B cell (primary cell): ENCODE data around the gene EMILIN3. TPM values are rescaled to one million over a fixed set of nuclear protein-coding genes. Genes with fewer than 3 reads are reported as not detected.

Source experiments
- ATAC-seq: fragments of 200-7000 bp; cut with Tn5 transposase; one replicate; pipeline ENCODE4 v1.10.0; 2021; ENCODE audit warnings: low read depth, mild to moderate bottlenecking, moderate number of reproducible peaks, moderate library complexity
- CTCF ChIA-PET: fragments of 350-600 bp; sonication (Branson Sonifier 250); formaldehyde crosslinking; loops from one replicate; lab custom pipeline; 2021; ENCODE audit warnings: antibody characterized with exemption, inconsistent platforms; lab: Charles Lee
- POLR2A ChIA-PET: fragments of 350-600 bp; sonication (Branson Sonifier 250); formaldehyde crosslinking; loops from one replicate; lab custom pipeline; 2021; ENCODE audit warnings: antibody characterized with exemption; lab: Charles Lee
- DNase-seq: peaks from one replicate; pipeline ENCODE4 v3.0.0; 2013
- H2AFZ ChIP-seq: 2 replicates; pipeline ENCODE4 v1.6.1; 2012; ENCODE audit warnings: mild to moderate bottlenecking, low read depth, low read length; ENCODE audit not compliant: insufficient read depth, poor library complexity, severe bottlenecking
- H3K27ac ChIP-seq, 2 donors: 1 replicate in 1 of 2; 2 replicates in 1 of 2; pipeline ENCODE4 v1.5.1; 2012 to 2013; ENCODE audit warnings: low read length in 2 of 2, mild to moderate bottlenecking in 2 of 2, moderate library complexity in 1 of 2
- H3K27me3 ChIP-seq, 4 experiments: fragments of 200-600 bp in 1 of 4; sonication (generic) in 1 of 4; replicated peaks in 1 of 4; 1 replicate in 2 of 4; 2 replicates in 2 of 4; pipeline versions ENCODE4 v1.6.1 to v1.7.0; 2013 to 2016; ENCODE audit warnings: low read length in 3 of 4, mild to moderate bottlenecking in 2 of 4, mixed read lengths in 1 of 4, moderate library complexity in 1 of 4; ENCODE audit not compliant: insufficient read depth in 4 of 4, control insufficient read depth in 3 of 4; ENCODE audit errors: control extremely low read depth in 1 of 4
- H3K36me3 ChIP-seq, 2 experiments: replicated peaks in 1 of 2; 1 replicate in 1 of 2; 2 replicates in 1 of 2; pipeline versions ENCODE4 v1.6.1 to v1.7.1; 2013; ENCODE audit warnings: low read length in 1 of 2; ENCODE audit not compliant: insufficient read depth in 2 of 2, control insufficient read depth in 1 of 2; ENCODE audit errors: control extremely low read depth in 1 of 2, extremely low read depth in 1 of 2
- H3K4me1 ChIP-seq, 2 donors: fragments of 200-600 bp in 1 of 2; sonication (generic) in 1 of 2; 1 replicate in 1 of 2; 2 replicates in 1 of 2; pipeline versions ENCODE4 v1.5.1 to v1.6.1; 2013 to 2017; ENCODE audit warnings: low read length in 2 of 2; ENCODE audit not compliant: control insufficient read depth in 2 of 2, insufficient read depth in 2 of 2
- H3K4me2 ChIP-seq: replicated peaks from 2 replicates; pipeline ENCODE3; 2012; ENCODE audit warnings: mild to moderate bottlenecking, low read depth, low read length; ENCODE audit not compliant: poor library complexity, severe bottlenecking
- H3K4me3 ChIP-seq, 5 experiments: fragments of 200-600 bp in 1 of 5; sonication (generic) in 1 of 5; 1 replicate in 3 of 5; 2 replicates in 2 of 5; pipeline versions ENCODE4 v1.5.1 to v1.7.0; 2011 to 2016; ENCODE audit warnings: low read length in 4 of 5, mild to moderate bottlenecking in 4 of 5, low read depth in 2 of 5, control low read depth in 1 of 5, moderate library complexity in 1 of 5; ENCODE audit not compliant: insufficient read depth in 1 of 5; ENCODE audit errors: control extremely low read depth in 1 of 5, extremely low read depth in 1 of 5
- H3K79me2 ChIP-seq: fragments of 200-600 bp; sonication (generic); one replicate; pipeline ENCODE4 v1.6.0; 2016; ENCODE audit warnings: low read length; ENCODE audit not compliant: control insufficient read depth, insufficient read depth
- H3K9ac ChIP-seq: fragments of 200-600 bp; sonication (generic); 2 replicates; pipeline ENCODE4 v1.6.1; 2017; ENCODE audit warnings: mild to moderate bottlenecking, low read length, moderate library complexity
- H3K9me3 ChIP-seq, 3 donors: one replicate each; pipeline versions ENCODE4 v1.6.1 to v1.7.1; 2013; ENCODE audit warnings: low read length in 2 of 3; ENCODE audit not compliant: control insufficient read depth in 2 of 3, insufficient read depth in 1 of 3; ENCODE audit errors: control extremely low read depth in 1 of 3
- H4K20me1 ChIP-seq: 2 replicates; pipeline ENCODE4 v1.6.0; 2012; ENCODE audit warnings: mild to moderate bottlenecking, low read length; ENCODE audit not compliant: insufficient read depth, control insufficient read depth, poor library complexity, severe bottlenecking
- H3K27ac Mint-ChIP-seq: one replicate; pipeline ENCODE4 v1.8.0; 2021; ENCODE audit warnings: mixed read lengths
- H3K27me3 Mint-ChIP-seq: one replicate; pipeline ENCODE4 v1.8.0; 2021; ENCODE audit warnings: mixed read lengths
- H3K4me1 Mint-ChIP-seq: one replicate; pipeline ENCODE4 v1.8.0; 2021; ENCODE audit warnings: mixed read lengths
- H3K4me3 Mint-ChIP-seq: one replicate; pipeline ENCODE4 v1.8.0; 2021; ENCODE audit warnings: mixed read lengths
- H3K9me3 Mint-ChIP-seq: one replicate; pipeline ENCODE4 v1.8.0; 2022; ENCODE audit warnings: mixed read lengths; ENCODE audit not compliant: insufficient read depth
- EZH2 ChIP-seq: IDR thresholded peaks from 2 replicates; pipeline ENCODE4 v1.6.1; 2012; ENCODE audit warnings: borderline replicate concordance, low read depth, mild to moderate bottlenecking, moderate library complexity, low read length; ENCODE audit not compliant: insufficient read depth, poor library complexity, severe bottlenecking
- WGBS: methylation state at CpG from one replicate; pipeline ENCODE4 v1.1.5; 2013; ENCODE audit warnings: missing lambda C conversion rate; ENCODE audit not compliant: insufficient coverage; 5-methylcytosine and 5-hydroxymethylcytosine counted together
- intact Hi-C: fragments of 100-400 bp; cut with micrococcal nuclease; formaldehyde crosslinking; loops from one replicate; pipeline ENCODE4 v1.10.0; 2022
- polyA plus RNA-seq: library from polyadenylated mRNA; depleted of rRNA; stranded (reverse); fragments of >200 nt; gene quantifications from 2 replicates; pipeline ENCODE4 v1.2.3, GENCODE V29; 2012
- total RNA-seq, 2 donors: library from RNA; stranded (reverse); fragments of 120-200 nt in 1 of 2; gene quantifications; 1 replicate in 1 of 2; 2 replicates in 1 of 2; pipeline versions ENCODE4 v1.2.3 to v1.2.4, GENCODE V29; 2013 to 2022
- TF ChIP-seq, protein P1 (sequence below): fragments of 200-600 bp; IDR thresholded peaks from one replicate; pipeline ENCODE4 v1.8.0; 2022; ENCODE audit warnings: antibody characterized with exemption, mild to moderate bottlenecking

The EMILIN3 gene
- total and polyA plus RNA-seq, 2 donors (not counting 1 experiment from before 2014, with no cell fraction given), result not detected

DNA sequence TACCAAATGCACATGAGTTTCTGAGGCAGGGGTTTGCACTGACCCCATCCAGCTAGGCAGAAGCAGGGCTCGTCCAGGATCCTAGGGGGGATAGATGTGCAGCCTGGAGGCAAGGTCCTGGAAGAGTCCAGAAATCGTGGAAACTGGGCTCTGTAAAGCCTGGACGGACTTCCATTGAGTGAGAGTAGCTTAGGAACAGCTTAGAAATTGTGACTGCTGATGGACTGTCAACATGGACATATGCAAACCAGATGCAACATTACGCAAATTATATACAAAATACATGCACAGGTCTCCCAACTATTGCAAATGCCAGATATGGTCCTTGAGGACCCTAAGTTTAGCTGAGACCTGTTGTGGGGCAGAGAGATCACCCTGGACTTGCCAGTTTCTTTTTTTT lies 4.8 kb upstream of the EMILIN3 start:
- H2AFZ ChIP-seq, result no peak overlapping the region
- H3K9me3 ChIP-seq, result peaks cover 0 to 40% (median 5%) of the 10 kb centered on the region in 3 donors
- peaks cover 5% of the 10 kb centered on the region for H3K9me3 Mint-ChIP-seq
- H3K27me3 ChIP-seq, result peaks cover 0 to 16% (median 4%) of the 10 kb centered on the region in 4 experiments
- no peaks in the 10 kb centered on the region for H3K4me1 ChIP-seq
- H3K4me3 ChIP-seq, result no peak overlapping the region
- intact Hi-C loops, result no loop called here
- no peak for DNase-seq
- CTCF ChIA-PET, result no interaction called here
- H3K36me3 ChIP-seq, result no peaks in the 10 kb centered on the region
- TF ChIP-seq EZH2, result no peak
- TF ChIP-seq, protein P1, sequence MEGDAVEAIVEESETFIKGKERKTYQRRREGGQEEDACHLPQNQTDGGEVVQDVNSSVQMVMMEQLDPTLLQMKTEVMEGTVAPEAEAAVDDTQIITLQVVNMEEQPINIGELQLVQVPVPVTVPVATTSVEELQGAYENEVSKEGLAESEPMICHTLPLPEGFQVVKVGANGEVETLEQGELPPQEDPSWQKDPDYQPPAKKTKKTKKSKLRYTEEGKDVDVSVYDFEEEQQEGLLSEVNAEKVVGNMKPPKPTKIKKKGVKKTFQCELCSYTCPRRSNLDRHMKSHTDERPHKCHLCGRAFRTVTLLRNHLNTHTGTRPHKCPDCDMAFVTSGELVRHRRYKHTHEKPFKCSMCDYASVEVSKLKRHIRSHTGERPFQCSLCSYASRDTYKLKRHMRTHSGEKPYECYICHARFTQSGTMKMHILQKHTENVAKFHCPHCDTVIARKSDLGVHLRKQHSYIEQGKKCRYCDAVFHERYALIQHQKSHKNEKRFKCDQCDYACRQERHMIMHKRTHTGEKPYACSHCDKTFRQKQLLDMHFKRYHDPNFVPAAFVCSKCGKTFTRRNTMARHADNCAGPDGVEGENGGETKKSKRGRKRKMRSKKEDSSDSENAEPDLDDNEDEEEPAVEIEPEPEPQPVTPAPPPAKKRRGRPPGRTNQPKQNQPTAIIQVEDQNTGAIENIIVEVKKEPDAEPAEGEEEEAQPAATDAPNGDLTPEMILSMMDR, result no peak
- ATAC-seq, result no peak
- H3K4me3 Mint-ChIP-seq, result no peak overlapping the region
- 82% methylated on average over 4 of the region's 4 CpGs for WGBS
- POLR2A ChIA-PET, result no interaction called here
- H3K27ac Mint-ChIP-seq, result no peak overlapping the region
- no peaks in the 10 kb centered on the region for H3K79me2 ChIP-seq
- no peak overlapping the region for H3K9ac ChIP-seq
- no peak overlapping the region for H3K4me2 ChIP-seq
- peaks cover 63% of the 10 kb centered on the region for H3K27me3 Mint-ChIP-seq
- H3K4me1 Mint-ChIP-seq, result peaks cover 6% of the 10 kb centered on the region
- H3K27ac ChIP-seq, result no peak overlapping the region
- H4K20me1 ChIP-seq, result no peaks in the 10 kb centered on the region

DNA sequence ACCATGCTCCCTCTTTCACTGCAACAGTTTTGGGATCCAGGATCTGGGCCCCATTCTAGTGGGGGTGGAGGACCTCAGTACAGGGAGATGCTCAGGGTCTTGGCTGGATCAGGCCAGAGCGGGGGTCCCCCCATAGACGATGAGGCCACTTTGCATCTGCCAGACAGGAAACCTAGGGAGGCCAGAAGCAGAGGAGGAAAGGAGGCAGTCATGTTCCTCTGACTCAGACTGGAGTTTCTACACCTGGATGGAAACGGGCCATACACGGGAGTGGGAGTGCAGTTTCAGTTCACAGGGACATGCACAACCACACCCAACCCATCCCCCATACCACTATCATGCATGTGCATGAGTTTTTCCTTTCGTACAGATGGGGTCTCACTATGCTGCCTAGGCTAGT lies 3.6 kb upstream of the EMILIN3 start:
- peaks cover 6% of the 10 kb centered on the region for H3K4me1 Mint-ChIP-seq
- Histone ChIP-seq H4K20me1 (no peaks in the 10 kb centered on the region), H3K4me2 (no peak overlapping the region), H2AFZ (no peak overlapping the region), H3K4me3 (no peak overlapping the region), H3K79me2 (no peaks in the 10 kb centered on the region), H3K4me1 (no peaks in the 10 kb centered on the region), H3K27me3 (peaks cover 0 to 17% (median 8%) of the 10 kb centered on the region in 4 experiments), H3K9ac (no peak overlapping the region), H3K9me3 (peaks cover 0 to 35% (median 5%) of the 10 kb centered on the region in 3 donors), H3K27ac (no peak overlapping the region), H3K36me3 (no peaks in the 10 kb centered on the region)
- peaks cover 5% of the 10 kb centered on the region for H3K9me3 Mint-ChIP-seq
- ChIA-PET POLR2A (no interaction called here), CTCF (no interaction called here)
- no peak for ATAC-seq
- H3K27me3 Mint-ChIP-seq, result peaks cover 61% of the 10 kb centered on the region
- H3K27ac Mint-ChIP-seq, result no peak overlapping the region
- TF ChIP-seq, protein P1, result no peak
- TF ChIP-seq EZH2, result no peak
- no peak overlapping the region for H3K4me3 Mint-ChIP-seq
- intact Hi-C loops, result no loop called here
- 92% methylated on average over 3 of the region's 5 CpGs for WGBS
- no peak for DNase-seq
